GM21576 (cell line): ENCODE measurements around the gene CDHR1.
"Not testable (repeated sequence)": the region's sequence is repeated elsewhere in the genome, so short reads cannot be mapped to it uniquely, and the experiment has no call there.

ENCODE experiments used
- ATAC-seq: cut with Tn5 transposase; IDR thresholded peaks from one replicate; pipeline ENCODE4 v1.9.1; 2021; ENCODE audit warnings: mild to moderate bottlenecking, moderate library complexity; ENCODE audit not compliant: unreplicated experiment

Gene CDHR1

GRCh38 chr10:84172467-84173356 is 21.6 kb upstream of the CDHR1 start:
- ATAC-seq = peak; percentile 51

- peak; percentile 32 for ATAC-seq
Measured at GRCh38 chr10:84173501-84173929, 20.8 kb upstream of the CDHR1 start, which contains the start of gene GPR15LG. GPR15LG (plus strand) TSS chr10:84173801; CDS start chr10:84173852, 51 bp downstream.

DNA sequence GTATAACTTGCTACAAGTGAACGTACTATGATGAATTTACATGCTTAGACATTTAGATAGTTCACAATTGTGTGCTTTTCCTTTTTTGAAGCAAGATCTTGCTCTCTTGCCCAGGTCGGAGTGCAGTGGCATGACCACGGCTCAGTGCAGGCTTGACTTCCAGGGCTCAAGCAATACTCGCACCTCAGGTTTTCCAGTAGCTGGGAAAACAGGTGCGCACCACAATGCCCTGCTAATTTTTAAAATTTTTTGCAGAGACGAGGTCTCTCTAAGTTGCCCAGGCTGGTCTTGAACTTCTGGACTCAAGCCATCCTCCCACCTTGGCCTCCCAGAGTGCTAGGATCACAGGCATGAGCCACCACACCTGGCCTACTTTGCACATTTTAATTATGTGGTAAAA is 18.9 kb upstream of the CDHR1 start:
- ATAC-seq = no peak

DNA sequence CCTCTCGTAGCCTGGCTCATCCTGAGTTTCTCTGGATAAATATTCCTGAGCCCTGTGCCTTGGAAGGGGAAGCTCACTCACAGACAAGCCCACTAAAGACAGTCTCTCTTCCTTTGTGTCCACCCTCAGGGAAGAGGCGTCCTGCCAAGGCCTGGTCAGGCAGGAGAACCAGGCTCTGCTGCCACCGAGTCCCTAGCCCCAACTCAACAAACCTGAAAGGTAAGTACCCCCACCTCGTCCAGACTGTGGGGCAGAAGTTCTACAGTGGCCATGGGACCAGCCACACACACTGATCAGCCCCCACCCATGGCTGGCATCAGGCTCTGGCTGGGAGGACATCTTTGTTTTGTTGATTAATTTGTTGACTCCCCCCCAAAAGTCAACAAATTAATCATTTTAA is 18.0 kb upstream of the CDHR1 start:
- ATAC-seq = no peak

DNA sequence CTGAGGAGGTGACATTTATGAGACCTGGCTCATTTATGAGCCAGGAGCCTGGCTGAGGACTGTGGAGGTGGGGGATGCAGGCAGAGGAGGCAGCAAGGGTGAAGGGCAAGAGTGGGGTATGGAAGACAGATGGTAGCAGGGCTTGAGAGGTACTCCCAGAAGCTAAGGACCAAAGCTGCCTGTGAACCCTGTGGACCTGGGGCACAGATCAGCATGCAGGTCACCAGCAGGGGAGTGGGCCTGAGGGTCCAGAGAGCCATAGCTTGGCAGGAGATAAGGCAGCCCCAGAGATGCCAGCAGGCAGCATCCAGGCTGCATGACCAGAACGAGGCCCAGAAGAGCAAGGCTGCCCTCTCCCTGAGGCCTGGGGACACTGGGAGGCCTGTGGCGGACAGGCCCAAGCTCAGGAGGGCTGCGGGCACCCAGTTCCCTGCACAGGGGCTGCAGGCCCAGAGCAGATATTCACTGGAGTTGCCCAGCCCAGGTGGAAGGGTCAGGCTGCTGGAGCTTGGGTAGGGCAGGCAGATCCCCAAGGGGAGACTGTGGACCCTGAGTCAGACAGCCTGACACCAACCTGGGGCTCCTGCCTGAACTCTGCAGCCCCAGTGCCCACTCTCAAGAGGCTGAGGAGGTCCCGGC is 17.4 kb upstream of the CDHR1 start:
- no peak for ATAC-seq

- peak; percentile 40 for ATAC-seq
Measured at GRCh38 chr10:84177541-84178141, 16.7 kb upstream of the CDHR1 start.

DNA sequence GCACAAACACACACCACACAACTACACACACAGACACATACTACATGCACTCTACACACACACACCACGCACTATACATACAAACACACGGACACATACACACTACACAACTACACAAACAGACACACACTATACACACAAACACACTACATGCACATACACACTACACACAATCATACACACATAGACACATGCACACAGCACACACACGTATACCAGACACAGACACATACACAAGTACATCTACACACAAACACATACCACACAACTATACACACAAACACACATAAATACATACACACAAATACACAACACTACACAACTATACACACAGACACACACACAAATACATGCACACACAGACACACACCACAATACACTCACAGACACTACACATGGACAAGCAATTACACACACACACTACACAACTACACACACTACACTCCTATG is 16.2 kb upstream of the CDHR1 start:
- ATAC-seq = no peak

DNA sequence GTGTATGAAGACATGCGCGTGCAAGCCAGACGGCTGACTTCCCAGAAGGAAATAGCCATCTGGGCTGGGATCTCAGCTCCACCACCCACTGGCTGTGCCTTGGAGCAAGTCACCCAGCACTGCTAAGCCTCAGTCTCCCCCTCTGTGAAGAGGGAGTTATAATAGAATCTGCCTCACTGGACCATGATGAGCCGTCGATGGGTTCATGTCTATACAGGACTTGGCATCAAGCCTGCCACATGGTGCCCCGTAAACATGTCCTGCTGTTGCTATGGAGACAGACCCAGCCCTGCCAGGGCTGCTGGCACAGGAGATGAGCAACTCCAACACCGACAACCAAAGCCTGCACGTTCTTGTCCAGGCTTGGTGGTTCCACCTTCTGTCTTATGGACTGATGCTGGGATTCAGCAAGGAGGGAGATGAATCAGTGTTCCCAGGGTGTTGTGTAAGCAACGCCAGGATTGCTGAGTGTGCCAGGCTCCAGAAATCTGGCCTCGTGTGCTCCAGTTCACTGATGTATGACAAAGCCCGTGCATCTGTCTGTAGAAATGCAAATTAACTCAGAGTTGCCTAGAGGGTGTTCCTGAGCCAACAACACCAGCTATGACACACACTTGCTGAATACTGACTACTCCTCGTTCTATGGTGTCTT is 15.2 kb upstream of the CDHR1 start:
- ATAC-seq = peak; percentile 96

DNA sequence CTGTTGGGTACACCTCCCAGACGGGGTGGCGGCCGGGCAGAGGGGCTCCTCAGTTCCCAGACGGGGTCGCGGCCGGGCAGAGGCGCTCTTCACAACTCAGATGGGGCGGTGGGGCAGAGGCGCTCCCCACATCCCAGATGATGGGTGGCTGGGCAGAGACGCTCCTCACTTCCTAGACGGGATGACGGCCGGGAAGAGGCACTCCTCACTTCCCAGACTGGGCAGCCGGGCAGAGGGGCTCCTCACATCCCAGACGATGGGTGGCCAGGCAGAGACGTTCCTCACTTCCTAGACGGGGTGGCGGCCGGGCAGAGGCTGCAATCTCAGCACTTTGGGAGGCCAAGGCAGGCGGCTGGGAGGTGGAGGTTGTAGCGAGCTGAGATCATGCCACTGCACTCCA is 14.0 kb upstream of the CDHR1 start:
- not testable (repeated sequence) for ATAC-seq

DNA sequence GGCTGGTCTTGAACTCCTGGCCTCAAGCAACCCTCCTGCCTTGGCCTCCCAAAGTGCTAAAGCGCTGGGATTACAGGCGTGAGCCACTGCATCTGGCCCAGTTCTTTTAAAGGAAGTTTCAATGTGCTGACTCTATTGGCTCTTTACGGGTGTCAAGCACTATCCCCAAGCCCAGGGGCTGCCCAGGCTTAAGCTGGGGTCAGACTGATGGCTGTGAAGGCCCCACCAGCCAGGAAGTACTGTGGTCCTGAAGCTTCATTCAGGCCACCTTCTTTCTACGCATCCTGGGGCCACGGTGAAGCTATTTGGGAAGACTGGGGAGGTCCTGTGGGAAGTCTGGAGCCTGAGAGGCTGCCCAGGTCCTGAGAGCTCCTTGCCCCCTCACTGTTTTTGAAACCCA is 12.7 kb upstream of the CDHR1 start:
- ATAC-seq = no peak

DNA sequence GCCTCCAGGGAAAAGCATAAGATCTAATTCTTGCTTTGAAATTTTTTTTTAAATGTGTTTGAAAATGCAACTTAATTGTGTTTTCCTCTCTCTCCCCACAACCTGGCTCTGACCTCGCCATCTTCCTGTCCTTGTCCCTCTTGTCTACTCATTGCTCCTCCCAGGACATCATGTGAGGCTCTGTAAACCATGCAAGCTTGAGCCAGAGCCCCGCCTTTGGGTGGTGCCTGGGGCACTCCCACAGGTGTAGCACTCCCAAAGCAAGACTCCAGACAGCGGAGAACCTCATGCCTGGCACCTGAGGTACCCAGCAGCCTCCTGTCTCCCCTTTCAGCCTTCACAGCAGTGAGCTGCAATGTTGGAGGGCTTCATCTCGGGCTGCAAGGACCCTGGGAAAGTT is 9.8 kb upstream of the CDHR1 start:
- ATAC-seq = no peak

- ATAC-seq = no peak
Measured at GRCh38 chr10:84185526-84186175, 8.7 kb upstream of the CDHR1 start.

DNA sequence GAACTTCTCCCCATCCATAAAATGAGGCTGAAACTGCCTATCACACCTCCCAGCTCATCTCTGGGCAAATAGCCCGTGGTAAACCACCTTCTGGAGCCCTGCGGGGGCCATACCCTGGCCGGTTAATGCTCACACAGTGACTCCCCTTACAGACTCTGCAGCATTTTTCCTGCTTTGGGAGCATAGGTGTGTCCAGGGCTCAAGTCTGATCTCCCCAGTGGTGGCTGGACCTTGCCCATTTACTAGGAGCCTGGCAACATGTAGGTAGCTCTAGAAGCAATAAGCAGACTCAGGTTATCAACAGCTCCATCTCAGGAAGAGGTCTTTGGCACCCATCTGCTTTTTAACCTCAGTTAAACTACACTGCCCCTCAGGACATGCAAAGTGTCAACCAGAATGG is 5.5 kb upstream of the CDHR1 start:
- no peak for ATAC-seq

- no peak for ATAC-seq
Measured at GRCh38 chr10:84190621-84191020, 3.7 kb upstream of the CDHR1 start.

- no peak for ATAC-seq
Measured at GRCh38 chr10:84191106-84191505, 3.2 kb upstream of the CDHR1 start.

GRCh38 chr10:84193327-84193726 is 1.0 kb upstream of the CDHR1 start:
- no peak for ATAC-seq

DNA sequence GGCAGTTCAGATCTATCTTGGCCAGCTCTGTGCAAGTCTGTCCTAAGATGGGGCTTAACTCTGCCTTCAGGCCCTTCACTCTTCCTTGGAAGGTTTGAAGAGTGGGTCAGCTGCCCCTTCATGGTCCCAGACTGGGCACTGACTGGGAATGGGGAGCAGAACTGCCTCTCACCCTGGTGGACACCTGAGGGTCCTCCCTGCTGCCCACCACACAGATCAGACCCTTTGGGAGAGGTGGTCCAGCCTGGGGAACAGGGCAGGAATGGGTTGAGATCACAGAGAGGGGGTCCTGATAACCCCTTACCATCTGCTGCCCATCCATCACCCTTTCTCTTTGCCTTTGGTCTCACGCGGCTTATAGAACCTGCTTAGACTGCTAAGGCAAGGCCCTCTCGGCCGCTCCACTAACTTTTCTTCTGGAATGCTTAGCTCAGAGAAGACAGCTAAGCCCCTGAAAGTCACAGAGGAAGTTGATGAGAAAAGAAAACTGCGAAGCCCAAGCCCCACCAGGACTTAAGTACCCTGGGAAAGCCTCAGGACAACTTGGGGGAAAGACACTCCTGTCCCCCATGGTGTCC is 402 bp upstream of the CDHR1 start:
- no peak for ATAC-seq

DNA sequence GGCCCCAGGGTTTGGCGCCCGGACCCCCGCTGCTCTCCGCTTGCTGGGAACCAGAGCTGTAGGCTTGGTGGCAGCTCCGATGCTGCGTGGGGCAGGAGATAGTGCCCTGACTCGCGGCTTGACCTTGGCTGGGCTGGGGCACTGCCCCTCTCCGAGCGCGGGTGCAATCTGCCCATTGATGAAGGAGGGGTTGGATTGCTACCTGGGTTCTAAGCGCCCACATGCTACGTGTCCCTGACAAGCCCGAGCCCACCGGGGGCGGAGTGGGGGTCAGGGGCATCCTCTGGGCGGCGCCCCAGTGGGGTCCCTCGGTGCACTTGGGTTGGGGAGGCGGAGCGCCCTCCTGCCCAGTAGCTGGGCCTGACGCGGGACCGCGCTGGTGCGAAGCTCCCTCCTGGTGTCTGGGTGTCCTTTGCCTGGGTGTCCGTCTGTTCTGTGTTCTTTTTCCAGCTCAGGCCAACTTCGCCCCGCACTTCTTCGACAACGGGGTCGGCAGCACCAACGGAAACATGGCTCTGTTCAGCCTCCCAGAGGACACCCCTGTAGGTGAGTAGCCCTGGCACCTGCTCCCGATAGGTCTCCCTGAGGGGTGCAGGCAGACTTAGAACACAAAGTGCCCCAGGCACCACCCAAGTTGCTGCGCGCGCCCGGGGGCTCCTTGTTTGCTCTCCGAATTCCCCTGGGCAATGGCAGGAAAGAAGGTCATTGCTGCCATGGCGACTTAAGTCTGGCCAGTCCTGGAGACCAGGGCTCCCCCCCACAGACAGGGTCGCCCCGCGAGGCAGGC is 900 bp downstream of the CDHR1 start:
- ATAC-seq = no peak

GRCh38 chr10:84196083-84196482 is 1.7 kb downstream of the CDHR1 start:
- ATAC-seq = no peak

- ATAC-seq = no peak
Measured at GRCh38 chr10:84196941-84197340, 2.6 kb downstream of the CDHR1 start.
